ENCODE results near the gene FOXP2.
"Not testable (repeated sequence)": the region's sequence is repeated elsewhere in the genome, so short reads cannot be mapped to it uniquely, and the experiment has no call there.

FOXP2 gene

GRCh38 chr7:114606100-114606499, 191.5 kb downstream of the FOXP2 start:
- DNase-seq, result no peak

DNA sequence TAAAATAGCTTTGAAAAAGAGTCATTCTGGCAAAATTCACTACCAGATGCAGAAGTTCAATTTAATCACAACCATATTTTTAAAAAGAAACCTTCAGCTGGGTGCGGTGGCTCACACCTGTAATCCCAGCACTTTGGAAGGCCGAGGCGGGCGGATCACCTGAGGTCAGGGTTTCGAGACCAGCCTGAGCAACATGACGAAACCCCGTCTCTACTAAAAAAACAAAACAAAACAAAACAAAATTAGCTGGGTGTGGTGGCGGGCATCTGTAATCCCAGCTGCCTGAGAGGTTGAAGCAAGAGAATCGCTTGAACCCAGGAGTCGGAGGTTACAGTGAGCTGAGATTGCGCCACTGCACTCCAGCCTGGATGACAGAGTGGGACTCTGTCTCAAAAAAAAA, 194.2 kb downstream of the FOXP2 start:
- DNase-seq, result not testable (repeated sequence)

DNA sequence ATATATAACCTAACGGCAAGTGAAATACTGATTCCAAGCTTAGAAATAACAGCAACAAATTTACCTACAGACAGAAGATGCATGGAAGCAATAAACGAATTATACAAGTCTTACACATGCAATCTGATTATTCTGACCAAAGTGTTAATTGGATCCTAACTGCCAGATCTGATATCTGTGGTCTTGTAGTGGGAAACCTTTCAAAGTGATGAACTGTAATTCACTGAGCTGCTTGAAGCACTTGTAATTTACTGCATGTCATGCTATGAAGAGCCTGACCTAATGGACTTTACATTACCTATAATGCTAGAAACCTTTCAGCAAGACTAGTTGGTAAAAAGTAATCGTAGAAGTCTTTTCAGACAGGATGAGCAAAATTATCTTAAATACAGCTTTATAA, 205.6 kb downstream of the FOXP2 start:
- DNase-seq, result no peak

GRCh38 chr7:114622221-114622620, 207.6 kb downstream of the FOXP2 start:
- no peak for DNase-seq

DNA sequence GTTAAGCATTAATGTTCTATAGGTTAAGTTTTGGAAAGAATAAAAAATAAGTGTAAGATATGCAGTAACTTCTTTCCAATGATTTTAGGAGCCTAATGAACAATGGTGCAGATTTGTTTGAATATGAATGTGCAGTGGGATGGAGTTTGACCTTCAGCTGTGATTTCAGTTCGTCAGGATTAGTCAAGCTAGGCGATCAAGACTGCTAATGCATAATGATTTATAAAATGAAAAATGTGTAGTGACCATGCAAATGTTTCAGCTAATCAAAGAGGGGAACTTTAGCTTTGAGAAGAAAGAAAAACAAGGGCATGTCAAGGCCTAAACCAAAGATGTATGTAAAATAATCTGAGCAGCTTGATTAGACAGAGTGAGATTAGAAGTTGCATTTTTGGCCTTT, 208.5 kb downstream of the FOXP2 start:
- no peak for DNase-seq

DNA sequence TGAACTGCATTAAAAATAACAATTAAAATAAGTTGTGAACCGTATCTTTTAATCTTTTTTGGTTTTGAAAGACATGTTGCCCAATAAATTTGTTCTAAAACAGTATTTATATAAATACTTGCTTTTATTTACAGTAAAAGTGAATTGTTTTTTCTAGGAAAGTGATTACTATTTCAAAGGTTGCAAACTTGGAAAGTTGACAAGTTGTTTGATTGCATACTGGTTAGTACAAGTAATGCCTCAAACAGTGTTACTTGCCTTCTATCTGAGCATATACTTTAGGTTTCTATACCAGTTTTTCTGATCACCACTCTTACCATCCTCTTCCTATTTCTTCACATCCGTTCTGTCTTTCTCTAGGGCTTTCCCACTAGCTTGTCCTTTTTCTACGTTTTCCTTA, 212.6 kb downstream of the FOXP2 start:
- no peak for DNase-seq

GRCh38 chr7:114628362-114628761, 213.7 kb downstream of the FOXP2 start:
- no peak for DNase-seq

- DNase-seq, result no peak
Observed at GRCh38 chr7:114629762-114630161, 215.1 kb downstream of the FOXP2 start.

- no peak for DNase-seq
Observed at GRCh38 chr7:114630201-114630990, 215.8 kb downstream of the FOXP2 start.

- no peak for DNase-seq
Observed at GRCh38 chr7:114631249-114631822, 216.7 kb downstream of the FOXP2 start.

DNA sequence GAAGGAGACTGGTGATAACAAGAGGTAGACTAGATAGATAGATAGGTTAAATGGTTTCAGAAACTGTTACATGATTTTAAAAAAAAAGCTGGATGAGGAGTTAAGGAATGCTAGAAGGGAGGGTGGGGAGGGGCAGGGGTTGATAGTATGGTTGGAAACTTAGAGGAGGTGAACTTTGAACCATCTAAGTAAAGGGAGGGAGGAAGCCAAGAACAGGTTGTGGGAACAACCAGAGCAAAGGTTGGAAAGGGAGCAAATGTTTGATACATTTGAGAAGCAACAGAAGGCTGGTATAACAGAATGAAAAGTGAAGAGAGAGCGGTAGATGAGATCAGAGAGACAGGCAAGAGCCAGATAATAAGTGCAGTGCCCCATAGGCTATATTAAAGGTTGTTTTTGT, 224.8 kb downstream of the FOXP2 start:
- no peak for DNase-seq

DNA sequence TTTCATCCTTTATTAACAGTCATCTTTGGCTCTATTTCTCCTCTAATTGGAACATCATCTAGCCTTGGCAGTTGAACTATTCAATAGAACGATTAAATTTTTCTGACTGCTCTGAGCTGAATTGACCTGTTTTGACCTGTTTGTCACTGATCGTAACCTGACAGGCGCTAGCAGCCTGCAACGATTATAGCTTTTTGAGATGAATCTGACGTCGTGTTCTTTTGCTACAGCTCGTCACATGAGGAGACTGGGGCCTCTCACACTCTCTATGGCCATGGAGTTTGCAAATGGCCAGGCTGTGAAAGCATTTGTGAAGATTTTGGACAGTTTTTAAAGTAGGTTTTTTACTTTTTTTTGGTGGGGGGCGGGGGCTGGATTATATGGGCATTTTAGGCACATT, 229.8 kb downstream of the FOXP2 start:
- no peak for DNase-seq

- DNase-seq, result no peak
Observed at GRCh38 chr7:114645451-114645850, 230.8 kb downstream of the FOXP2 start.

GRCh38 chr7:114647518-114647917, 232.9 kb downstream of the FOXP2 start:
- no peak for DNase-seq

GRCh38 chr7:114648117-114648516, 233.5 kb downstream of the FOXP2 start:
- DNase-seq, result no peak

GRCh38 chr7:114648680-114649079, 234.1 kb downstream of the FOXP2 start:
- DNase-seq, result no peak

- DNase-seq, result no peak
Observed at GRCh38 chr7:114649689-114650088, 235.1 kb downstream of the FOXP2 start.

DNA sequence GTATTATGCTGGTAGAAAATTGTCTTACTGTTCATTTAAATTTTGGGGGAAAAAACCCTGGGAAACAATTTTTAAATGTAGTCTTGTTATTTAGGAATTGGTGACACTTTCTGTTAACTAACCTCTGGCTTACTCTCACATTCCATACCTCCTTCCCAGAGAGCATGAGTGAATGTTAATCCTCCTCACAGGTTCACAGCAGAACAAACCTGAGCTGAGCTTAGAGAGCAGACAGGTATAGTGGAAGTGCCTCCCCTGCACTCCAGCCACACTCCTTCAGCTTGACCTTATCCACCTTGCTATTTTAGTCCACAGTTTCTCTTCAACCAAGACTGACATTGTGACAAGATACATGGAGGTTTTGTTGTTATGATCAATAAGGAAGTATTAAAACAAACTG, 235.9 kb downstream of the FOXP2 start:
- no peak for DNase-seq

DNA sequence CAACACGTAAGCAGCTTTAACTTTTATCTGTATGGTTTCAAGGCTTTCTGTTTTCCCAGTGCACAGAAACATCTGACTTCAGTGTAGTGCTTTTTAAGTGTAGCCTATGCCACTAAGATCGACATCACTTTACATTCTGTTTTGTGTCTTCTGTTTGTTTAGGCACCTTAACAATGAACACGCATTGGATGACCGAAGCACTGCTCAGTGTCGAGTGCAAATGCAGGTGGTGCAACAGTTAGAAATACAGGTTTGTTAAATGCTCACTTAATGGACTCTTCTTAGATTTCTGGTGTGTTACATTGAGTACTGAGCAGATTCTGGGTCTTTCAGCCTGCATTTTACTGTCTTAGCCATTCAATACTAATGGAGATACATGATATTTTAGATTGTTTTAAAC, 237.4 kb downstream of the FOXP2 start:
- no peak for DNase-seq

DNA sequence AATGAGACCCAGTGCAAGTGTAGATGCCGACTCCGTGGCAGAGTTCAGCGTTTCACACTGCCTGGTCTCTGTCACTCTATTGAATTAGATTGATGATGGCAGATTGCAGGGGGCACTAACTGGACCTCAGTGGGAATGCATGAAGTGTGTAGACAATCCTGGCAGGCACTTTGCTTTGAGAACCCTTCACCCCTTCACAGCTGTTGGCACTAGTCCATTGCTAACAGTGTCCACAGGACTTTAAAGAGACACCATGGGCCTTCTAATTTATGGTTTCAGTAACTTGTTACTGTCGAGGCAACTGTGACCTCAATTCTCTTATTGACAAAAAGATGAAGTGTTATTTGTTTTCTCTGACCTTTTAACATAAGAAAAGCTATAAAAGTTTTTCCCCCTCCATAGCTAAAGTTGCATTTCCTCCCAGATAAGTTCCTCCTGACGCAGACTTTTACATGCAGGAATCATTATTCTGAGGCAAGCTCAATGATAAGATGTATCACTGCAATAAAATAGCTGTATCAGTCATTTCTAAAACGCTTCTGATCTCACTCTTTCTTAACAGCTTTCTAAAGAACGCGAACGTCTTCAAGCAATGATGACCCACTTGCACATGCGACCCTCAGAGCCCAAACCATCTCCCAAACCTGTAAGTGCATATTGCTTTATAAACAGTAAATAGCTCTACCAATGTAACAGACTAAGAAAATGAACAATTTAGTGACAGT, 238.9 kb downstream of the FOXP2 start:
- no peak for DNase-seq

GRCh38 chr7:114656466-114656865, 241.9 kb downstream of the FOXP2 start:
- DNase-seq, result no peak

DNA sequence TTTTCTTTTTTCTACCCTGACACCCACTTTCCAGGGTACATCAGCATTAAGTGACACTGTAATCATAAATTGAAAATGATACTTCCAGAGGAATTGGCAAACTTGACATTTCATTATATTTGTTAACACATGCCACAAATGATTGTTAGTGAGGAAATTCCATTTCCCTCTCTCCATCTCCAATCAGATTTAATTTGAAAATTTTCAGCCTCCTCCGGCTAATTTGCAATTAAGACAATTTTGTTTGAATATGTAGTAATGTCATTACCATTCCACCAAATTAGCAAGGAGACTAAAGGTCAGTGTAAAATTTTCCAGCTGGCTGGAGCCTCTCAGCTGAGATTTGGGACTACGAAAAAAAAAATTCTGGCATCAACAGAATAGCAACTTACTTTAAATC, 242.7 kb downstream of the FOXP2 start:
- DNase-seq, result no peak

GRCh38 chr7:114658216-114658615, 243.6 kb downstream of the FOXP2 start:
- no peak for DNase-seq

GRCh38 chr7:114659409-114660125, 245.0 kb downstream of the FOXP2 start:
- no peak for DNase-seq
